Measurements from ENCODE around the gene MPO. TPM values are rescaled to one million over a fixed set of nuclear protein-coding genes. Genes with fewer than 3 reads are reported as not detected.

The MPO gene
- polyA plus RNA-seq, 1 experiment = not detected

DNA sequence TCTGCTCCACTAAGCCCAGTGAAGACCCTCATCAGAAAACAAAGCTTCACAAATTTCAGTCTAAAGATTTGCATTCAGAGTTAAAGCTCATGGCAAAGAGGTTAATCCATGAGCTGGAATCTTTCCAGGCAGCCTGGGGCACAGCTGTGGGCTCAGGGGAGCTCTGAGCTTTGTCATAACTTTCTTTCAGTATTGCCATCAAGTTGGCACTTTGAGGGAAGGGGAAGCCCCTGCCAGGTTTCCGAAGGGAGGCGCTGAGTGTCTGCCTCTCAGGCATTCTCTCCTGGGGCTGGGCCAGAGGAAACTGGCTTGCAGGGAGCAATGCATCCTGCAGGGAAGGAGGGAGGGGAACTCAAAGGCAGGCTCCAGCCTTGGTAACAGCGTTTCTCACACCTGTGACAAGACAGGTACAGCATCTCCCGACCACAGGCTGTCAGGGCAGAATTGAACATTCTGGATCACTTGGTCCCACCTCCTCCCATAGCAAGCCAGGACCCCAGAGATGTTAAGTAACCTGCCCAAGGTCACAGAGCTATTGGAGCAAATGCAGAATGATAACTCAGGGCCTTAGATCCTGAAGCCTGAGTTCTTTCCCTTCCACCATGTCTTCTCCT is 38.5 kb downstream of the MPO start:
- CTCF ChIA-PET = interaction anchor here (1.7 kb wide), 1 partner anchor 8 kb away, joined by 5 read pairs; no protein-coding TSS in a partner anchor
- Histone ChIP-seq H3K4me3 (ENCODE audit: low read depth, low read length) (no peak overlapping the region), H3K36me3 (ENCODE audit: control insufficient read depth, insufficient read depth, low read length) (no peaks in the 10 kb centered on the region), H3K27me3 (ENCODE audit: control insufficient read depth, insufficient read depth, low read length) (peaks cover 16% of the 10 kb centered on the region)
- no peak for DNase-seq (ENCODE audit: low read depth)
- TF ChIP-seq, protein P1, sequence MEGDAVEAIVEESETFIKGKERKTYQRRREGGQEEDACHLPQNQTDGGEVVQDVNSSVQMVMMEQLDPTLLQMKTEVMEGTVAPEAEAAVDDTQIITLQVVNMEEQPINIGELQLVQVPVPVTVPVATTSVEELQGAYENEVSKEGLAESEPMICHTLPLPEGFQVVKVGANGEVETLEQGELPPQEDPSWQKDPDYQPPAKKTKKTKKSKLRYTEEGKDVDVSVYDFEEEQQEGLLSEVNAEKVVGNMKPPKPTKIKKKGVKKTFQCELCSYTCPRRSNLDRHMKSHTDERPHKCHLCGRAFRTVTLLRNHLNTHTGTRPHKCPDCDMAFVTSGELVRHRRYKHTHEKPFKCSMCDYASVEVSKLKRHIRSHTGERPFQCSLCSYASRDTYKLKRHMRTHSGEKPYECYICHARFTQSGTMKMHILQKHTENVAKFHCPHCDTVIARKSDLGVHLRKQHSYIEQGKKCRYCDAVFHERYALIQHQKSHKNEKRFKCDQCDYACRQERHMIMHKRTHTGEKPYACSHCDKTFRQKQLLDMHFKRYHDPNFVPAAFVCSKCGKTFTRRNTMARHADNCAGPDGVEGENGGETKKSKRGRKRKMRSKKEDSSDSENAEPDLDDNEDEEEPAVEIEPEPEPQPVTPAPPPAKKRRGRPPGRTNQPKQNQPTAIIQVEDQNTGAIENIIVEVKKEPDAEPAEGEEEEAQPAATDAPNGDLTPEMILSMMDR (IDR thresholded peaks at IDR 0.05; ENCODE audit: insufficient read depth, low read depth, low read length) = no peak
- POLR2A ChIA-PET = no interaction called here

DNA sequence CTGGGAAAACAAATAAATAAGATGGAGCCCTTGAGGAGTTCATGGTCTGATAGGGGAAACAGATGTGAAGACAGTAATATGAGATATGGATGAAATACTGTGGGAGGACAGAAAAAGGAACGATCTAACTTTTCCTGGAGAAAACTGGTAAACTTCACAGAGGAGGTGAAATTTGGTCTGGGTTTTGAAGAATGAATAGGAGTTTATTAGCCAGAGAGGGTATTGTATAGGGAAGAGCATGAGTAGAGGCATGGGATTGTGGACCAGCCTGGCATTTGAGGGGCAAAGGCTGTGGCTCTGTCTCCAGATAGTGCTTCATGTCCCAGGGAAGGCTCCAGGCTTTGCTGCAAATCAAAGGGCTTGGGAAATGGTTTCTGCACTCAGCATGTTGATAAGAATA is 40.7 kb downstream of the MPO start:
- ChIA-PET POLR2A (no interaction called here), CTCF (no interaction called here)
- no peak for DNase-seq (ENCODE audit: low read depth)
- TF ChIP-seq, protein P1 (IDR thresholded peaks at IDR 0.05; ENCODE audit: insufficient read depth, low read depth, low read length) = no peak
- Histone ChIP-seq H3K36me3 (ENCODE audit: control insufficient read depth, insufficient read depth, low read length) (no peaks in the 10 kb centered on the region), H3K4me3 (ENCODE audit: low read depth, low read length) (no peak overlapping the region), H3K27me3 (ENCODE audit: control insufficient read depth, insufficient read depth, low read length) (peaks cover 20% of the 10 kb centered on the region)

DNA sequence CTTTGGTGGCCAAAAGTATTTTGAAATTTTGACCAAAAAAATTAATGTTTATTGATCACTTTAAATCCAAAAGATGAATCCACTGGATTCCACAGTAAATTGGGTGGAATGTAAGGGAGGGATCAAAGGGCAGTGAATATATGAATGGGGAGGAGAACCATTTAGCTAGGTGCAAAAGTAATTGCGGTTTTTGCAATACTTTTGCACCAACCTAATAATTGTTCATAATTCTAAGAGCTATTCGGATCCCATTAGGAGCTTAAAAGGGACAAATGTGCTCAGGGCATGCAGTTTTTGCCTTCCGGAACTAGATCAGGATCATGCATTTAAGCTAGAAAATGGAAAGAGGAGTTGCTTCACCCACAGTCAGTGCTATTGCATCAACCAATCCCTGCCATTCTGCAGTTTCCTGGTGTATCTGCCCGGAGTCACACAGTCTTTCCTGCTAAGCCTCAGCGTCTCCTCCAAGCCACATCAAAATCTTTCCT is 42.5 kb downstream of the MPO start, which contains the start of gene LPO:
Gene LPO (plus strand): TSS at position 438 of the 488 bp plus-strand sequence. CDS start 4,396 bp downstream, outside the sequence.
- TF ChIP-seq, protein P1 (IDR thresholded peaks at IDR 0.05; ENCODE audit: insufficient read depth, low read depth, low read length) = no peak
- Histone ChIP-seq H3K36me3 (ENCODE audit: control insufficient read depth, insufficient read depth, low read length) (no peaks in the 10 kb centered on the region), H3K27me3 (ENCODE audit: control insufficient read depth, insufficient read depth, low read length) (peaks cover 21% of the 10 kb centered on the region), H3K4me3 (ENCODE audit: low read depth, low read length) (no peak within 1 kb of the TSS)
- ChIA-PET CTCF (interaction anchor here (4.4 kb wide), 1 partner anchor 10 kb away, joined by 50 read pairs; no protein-coding TSS in a partner anchor), POLR2A (no interaction called here)
- DNase-seq (ENCODE audit: low read depth) = no peak

DNA sequence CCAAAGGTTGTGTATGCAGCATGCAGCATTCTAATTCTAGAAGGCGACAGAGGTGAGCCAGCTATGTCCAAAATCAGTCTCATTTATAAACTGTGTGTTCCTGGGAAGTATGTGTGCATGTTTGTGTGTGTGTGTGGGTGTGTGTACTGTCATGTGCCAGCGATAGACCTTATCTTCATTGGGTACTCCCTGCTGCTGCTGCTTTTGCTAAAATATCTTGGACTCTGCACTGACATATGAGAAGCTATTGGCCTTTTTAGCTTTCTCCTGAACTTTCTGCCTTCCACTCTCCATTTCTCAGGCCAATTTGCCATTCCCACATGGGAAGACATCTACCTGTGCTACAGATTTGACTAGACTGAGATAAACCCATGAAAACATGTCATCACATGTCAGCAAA is 44.3 kb downstream of the MPO start:
- TF ChIP-seq, protein P1 (IDR thresholded peaks at IDR 0.05; ENCODE audit: insufficient read depth, low read depth, low read length) = no peak
- no peaks in the 10 kb centered on the region for H3K36me3 ChIP-seq (ENCODE audit: control insufficient read depth, insufficient read depth, low read length)
- H3K4me3 ChIP-seq (ENCODE audit: low read depth, low read length) = no peak overlapping the region
- POLR2A ChIA-PET = no interaction called here
- peaks cover 18% of the 10 kb centered on the region for H3K27me3 ChIP-seq (ENCODE audit: control insufficient read depth, insufficient read depth, low read length)
- CTCF ChIA-PET = interaction anchor here (1.3 to 4.4 kb wide), 3 partner anchors 12 to 403 kb away, joined by 4 to 50 read pairs (median 4); no protein-coding TSS in a partner anchor
- DNase-seq (ENCODE audit: low read depth) = no peak

DNA sequence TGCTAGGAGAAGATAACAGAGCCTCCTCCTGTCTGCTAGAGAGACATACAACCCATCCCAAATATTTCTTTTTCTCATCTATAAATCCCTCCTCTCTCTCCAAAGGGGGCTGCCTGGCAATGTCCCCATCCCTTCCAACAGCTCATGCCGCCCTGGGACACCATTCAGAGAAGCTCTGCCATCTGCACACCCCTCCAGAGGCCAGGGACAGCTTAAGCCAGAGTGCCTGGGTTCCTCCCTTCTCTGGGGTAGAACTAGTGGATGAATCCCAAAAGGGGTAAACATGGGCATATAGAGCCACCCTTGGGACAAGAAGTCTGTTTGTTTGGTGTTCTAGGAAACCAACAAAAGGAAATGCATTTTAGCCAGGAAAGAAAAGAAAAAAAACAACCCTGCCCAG is 44.9 kb downstream of the MPO start:
- ChIA-PET CTCF (interaction anchor here (0.6 to 4.4 kb wide), 3 partner anchors 13 to 35 kb away, joined by 3 to 50 read pairs (median 4); no protein-coding TSS in a partner anchor), POLR2A (no interaction called here)
- no peak overlapping the region for H3K4me3 ChIP-seq (ENCODE audit: low read depth, low read length)
- no peaks in the 10 kb centered on the region for H3K36me3 ChIP-seq (ENCODE audit: control insufficient read depth, insufficient read depth, low read length)
- TF ChIP-seq, protein P1 (IDR thresholded peaks at IDR 0.05; ENCODE audit: insufficient read depth, low read depth, low read length) = no peak
- peaks cover 17% of the 10 kb centered on the region for H3K27me3 ChIP-seq (ENCODE audit: control insufficient read depth, insufficient read depth, low read length)
- DNase-seq (ENCODE audit: low read depth) = no peak
